HuH-7 (cell line): ENCODE results near the gene APOC4.

Source experiments
- DNase-seq: peaks from one replicate; pipeline ENCODE4 v3.0.0; 2011; ENCODE audit warnings: low spot score

Gene APOC4

GRCh38 chr19:44993926-44994537, 52.0 kb downstream of the APOC4 start:
- DNase-seq = no peak
